NCI-H82 (cell line): ENCODE results near the gene SLC35B3.
"Not testable (repeated sequence)": the region's sequence is repeated elsewhere in the genome, so short reads cannot be mapped to it uniquely, and the experiment has no call there.

ENCODE experiments used
- DNase-seq: peaks from one replicate; lab custom pipeline; 2025; lab: John Stamatoyannopoulos, UW

SLC35B3 gene

GRCh38 chr6:8435093-8435844 lies at the start of gene SLC35B3:
Gene SLC35B3, minus strand, starts transcription at chr6:8435545.
- DNase-seq, result peak; percentile 97

- DNase-seq, result peak; percentile 28
Measured at GRCh38 chr6:8483650-8484049, 48.3 kb upstream of the SLC35B3 start.

- DNase-seq, result peak; percentile 50
Measured at GRCh38 chr6:8481727-8482126, 46.4 kb upstream of the SLC35B3 start.

GRCh38 chr6:8478418-8478817 lies 43.1 kb upstream of the SLC35B3 start:
- DNase-seq, result no peak

- DNase-seq, result no peak
Measured at GRCh38 chr6:8476656-8477055, 41.3 kb upstream of the SLC35B3 start.

GRCh38 chr6:8468552-8469356 lies 33.4 kb upstream of the SLC35B3 start:
- DNase-seq, result peak; percentile 86

GRCh38 chr6:8462694-8463093 lies 27.3 kb upstream of the SLC35B3 start:
- no peak for DNase-seq

- DNase-seq, result no peak
Measured at GRCh38 chr6:8462169-8462568, 26.8 kb upstream of the SLC35B3 start.

GRCh38 chr6:8446391-8446790 lies 11.0 kb upstream of the SLC35B3 start:
- DNase-seq, result no peak

GRCh38 chr6:8445930-8446329 lies 10.6 kb upstream of the SLC35B3 start:
- DNase-seq, result not testable (repeated sequence)

- no peak for DNase-seq
Measured at GRCh38 chr6:8442150-8442549, 6.8 kb upstream of the SLC35B3 start.

- no peak for DNase-seq
Measured at GRCh38 chr6:8441452-8441851, 6.1 kb upstream of the SLC35B3 start.

- no peak for DNase-seq
Measured at GRCh38 chr6:8439601-8440268, 4.4 kb upstream of the SLC35B3 start.

GRCh38 chr6:8437813-8438212 lies 2.5 kb upstream of the SLC35B3 start:
- DNase-seq, result no peak

- no peak for DNase-seq
Measured at GRCh38 chr6:8436966-8437365, 1.6 kb upstream of the SLC35B3 start.

- no peak for DNase-seq
Measured at GRCh38 chr6:8435845-8436168, 462 bp upstream of the SLC35B3 start.

- DNase-seq, result no peak
Measured at GRCh38 chr6:8434727-8435092, 635 bp downstream of the SLC35B3 start.

GRCh38 chr6:8432614-8433013 lies 2.7 kb downstream of the SLC35B3 start:
- no peak for DNase-seq

- DNase-seq, result no peak
Measured at GRCh38 chr6:8429821-8430220, 5.5 kb downstream of the SLC35B3 start.

- DNase-seq, result not testable (repeated sequence)
Measured at GRCh38 chr6:8426544-8426943, 8.8 kb downstream of the SLC35B3 start.

GRCh38 chr6:8420031-8420588 lies 15.2 kb downstream of the SLC35B3 start:
- DNase-seq, result no peak

GRCh38 chr6:8415913-8416312 lies 19.4 kb downstream of the SLC35B3 start:
- no peak for DNase-seq

GRCh38 chr6:8415280-8415679 lies 20.1 kb downstream of the SLC35B3 start:
- DNase-seq, result no peak
